Tibial artery (tissue), 4 donors: ENCODE results near the gene INTS2.
"Not testable (repeated sequence)": the region's sequence is repeated elsewhere in the genome, so short reads cannot be mapped to it uniquely, and the experiment has no call there.

Source experiments
- DNase-seq, 2 donors: peaks; one replicate each; pipeline ENCODE4 v3.0.0-alpha.2; 2019
- H3K27ac ChIP-seq, 2 donors: fragments of 200-600 bp; sonication (generic) in 1 of 2; 1 replicate in 1 of 2; 2 replicates in 1 of 2; pipeline ENCODE4 v1.5.1; 2018 to 2019; ENCODE audit warnings: mild to moderate bottlenecking in 1 of 2
- H3K27me3 ChIP-seq, 2 donors: fragments of 200-600 bp; sonication (generic) in 1 of 2; one replicate each; pipeline versions ENCODE4 v1.5.1 to v1.6.0; 2016 to 2019
- H3K36me3 ChIP-seq, 3 donors: fragments of 200-600 bp; sonication (generic) in 2 of 3; one replicate each; pipeline ENCODE4 v1.5.1; 2016 to 2019; ENCODE audit warnings: mild to moderate bottlenecking in 2 of 3
- H3K4me1 ChIP-seq, 4 donors: fragments of 200-600 bp; sonication (generic) in 2 of 4; 1 replicate in 3 of 4; 2 replicates in 1 of 4; pipeline ENCODE4 v1.5.1; 2016 to 2019
- H3K4me3 ChIP-seq, 2 donors: fragments of 200-600 bp; sonication (generic) in 1 of 2; 1 replicate in 1 of 2; 2 replicates in 1 of 2; pipeline ENCODE4 v1.5.1; 2018 to 2019; ENCODE audit warnings: mild to moderate bottlenecking in 2 of 2
- H3K9me3 ChIP-seq, 3 donors: fragments of 200-600 bp; sonication (generic) in 1 of 3; one replicate each; pipeline ENCODE4 v1.5.1; 2016 to 2019
- intact Hi-C: fragments of 100-400 bp; cut with DNase I; formaldehyde crosslinking; loops from one replicate; pipeline ENCODE4 v1.15.0; 2023; ENCODE audit warnings: low total_unique reads
- TF ChIP-seq, protein P1 (sequence below), 2 experiments: fragments of 200-600 bp in 1 of 2; fragments of 450-650 bp in 1 of 2; IDR thresholded peaks; one replicate each; pipeline ENCODE4 v1.5.1; 2017 to 2019; ENCODE audit warnings: antibody characterized with exemption in 2 of 2, mild to moderate bottlenecking in 1 of 2, moderate library complexity in 1 of 2

Gene INTS2

GRCh38 chr17:61833536-61834193 lies 94.1 kb downstream of the INTS2 start:
- no peaks in the 10 kb centered on the region for H3K36me3 ChIP-seq
- H3K27me3 ChIP-seq: no peaks in the 10 kb centered on the region
- TF ChIP-seq, protein P1, sequence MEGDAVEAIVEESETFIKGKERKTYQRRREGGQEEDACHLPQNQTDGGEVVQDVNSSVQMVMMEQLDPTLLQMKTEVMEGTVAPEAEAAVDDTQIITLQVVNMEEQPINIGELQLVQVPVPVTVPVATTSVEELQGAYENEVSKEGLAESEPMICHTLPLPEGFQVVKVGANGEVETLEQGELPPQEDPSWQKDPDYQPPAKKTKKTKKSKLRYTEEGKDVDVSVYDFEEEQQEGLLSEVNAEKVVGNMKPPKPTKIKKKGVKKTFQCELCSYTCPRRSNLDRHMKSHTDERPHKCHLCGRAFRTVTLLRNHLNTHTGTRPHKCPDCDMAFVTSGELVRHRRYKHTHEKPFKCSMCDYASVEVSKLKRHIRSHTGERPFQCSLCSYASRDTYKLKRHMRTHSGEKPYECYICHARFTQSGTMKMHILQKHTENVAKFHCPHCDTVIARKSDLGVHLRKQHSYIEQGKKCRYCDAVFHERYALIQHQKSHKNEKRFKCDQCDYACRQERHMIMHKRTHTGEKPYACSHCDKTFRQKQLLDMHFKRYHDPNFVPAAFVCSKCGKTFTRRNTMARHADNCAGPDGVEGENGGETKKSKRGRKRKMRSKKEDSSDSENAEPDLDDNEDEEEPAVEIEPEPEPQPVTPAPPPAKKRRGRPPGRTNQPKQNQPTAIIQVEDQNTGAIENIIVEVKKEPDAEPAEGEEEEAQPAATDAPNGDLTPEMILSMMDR (IDR thresholded peaks at IDR 0.05): no peak
- no peak overlapping the region for H3K4me3 ChIP-seq
- H3K9me3 ChIP-seq: no peaks in the 10 kb centered on the region
- DNase-seq: no peak
- no peaks in the 10 kb centered on the region for H3K4me1 ChIP-seq
- no peak overlapping the region for H3K27ac ChIP-seq
- intact Hi-C loops: loop anchor here (10.0 kb wide), 1 partner anchor 419 kb away; no protein-coding TSS in a partner anchor

DNA sequence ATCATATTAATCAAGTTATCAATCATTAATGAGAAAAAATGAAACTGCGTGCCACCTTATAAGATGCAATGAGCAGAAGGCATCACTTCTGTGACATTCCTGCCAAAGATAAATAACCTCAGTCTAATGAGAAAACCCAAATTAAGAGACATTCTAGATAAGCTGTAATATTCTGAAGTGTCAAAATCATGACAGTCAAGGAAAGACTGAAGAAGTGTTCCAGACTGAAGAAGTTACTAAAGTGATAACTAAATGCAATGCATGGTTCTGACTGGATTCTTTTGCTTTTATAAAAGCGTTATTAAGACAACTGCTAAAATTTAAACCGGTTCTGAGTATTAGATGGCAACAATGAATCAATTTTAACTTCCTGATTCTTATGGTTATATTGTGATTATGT lies 95.3 kb downstream of the INTS2 start:
- TF ChIP-seq, protein P1 (IDR thresholded peaks at IDR 0.05): no peak
- no peaks in the 10 kb centered on the region for H3K27me3 ChIP-seq
- no peak overlapping the region for H3K27ac ChIP-seq
- H3K4me3 ChIP-seq: no peak overlapping the region
- no peaks in the 10 kb centered on the region for H3K36me3 ChIP-seq
- intact Hi-C loops: loop anchor here (10.0 kb wide), 1 partner anchor 418 kb away; no protein-coding TSS in a partner anchor
- H3K9me3 ChIP-seq: no peaks in the 10 kb centered on the region
- DNase-seq: no peak
- no peaks in the 10 kb centered on the region for H3K4me1 ChIP-seq

DNA sequence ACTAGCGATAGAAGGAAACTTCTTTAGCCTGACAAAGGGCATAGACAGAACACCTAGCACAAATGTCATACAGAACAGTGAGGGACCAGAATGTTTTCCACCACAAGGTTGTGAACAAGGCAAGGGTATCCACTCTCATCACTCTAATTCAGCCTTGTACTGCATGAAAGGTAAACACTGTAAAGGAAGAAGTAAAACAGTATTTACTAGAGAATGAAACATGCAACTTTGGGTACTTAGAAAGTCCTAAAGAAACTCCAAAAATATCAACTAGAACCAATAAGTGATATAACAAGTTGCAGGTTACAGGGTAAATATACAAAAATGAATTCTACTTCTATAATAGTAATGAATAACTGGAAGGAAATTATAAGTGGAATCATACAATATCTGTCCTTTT lies 96.7 kb downstream of the INTS2 start:
- no peaks in the 10 kb centered on the region for H3K4me1 ChIP-seq
- no peaks in the 10 kb centered on the region for H3K36me3 ChIP-seq
- DNase-seq: no peak
- intact Hi-C loops: loop anchor here (10.0 kb wide), 1 partner anchor 416 kb away; no protein-coding TSS in a partner anchor
- TF ChIP-seq, protein P1 (IDR thresholded peaks at IDR 0.05): no peak
- H3K9me3 ChIP-seq: no peaks in the 10 kb centered on the region
- no peaks in the 10 kb centered on the region for H3K27me3 ChIP-seq
- no peak overlapping the region for H3K4me3 ChIP-seq
- H3K27ac ChIP-seq: no peak overlapping the region

- Histone ChIP-seq H3K4me1 (no peaks in the 10 kb centered on the region), H3K27me3 (no peaks in the 10 kb centered on the region)
- intact Hi-C loops: no loop called here
Measured at GRCh38 chr17:61828694-61829093, 99.1 kb downstream of the INTS2 start.

DNA sequence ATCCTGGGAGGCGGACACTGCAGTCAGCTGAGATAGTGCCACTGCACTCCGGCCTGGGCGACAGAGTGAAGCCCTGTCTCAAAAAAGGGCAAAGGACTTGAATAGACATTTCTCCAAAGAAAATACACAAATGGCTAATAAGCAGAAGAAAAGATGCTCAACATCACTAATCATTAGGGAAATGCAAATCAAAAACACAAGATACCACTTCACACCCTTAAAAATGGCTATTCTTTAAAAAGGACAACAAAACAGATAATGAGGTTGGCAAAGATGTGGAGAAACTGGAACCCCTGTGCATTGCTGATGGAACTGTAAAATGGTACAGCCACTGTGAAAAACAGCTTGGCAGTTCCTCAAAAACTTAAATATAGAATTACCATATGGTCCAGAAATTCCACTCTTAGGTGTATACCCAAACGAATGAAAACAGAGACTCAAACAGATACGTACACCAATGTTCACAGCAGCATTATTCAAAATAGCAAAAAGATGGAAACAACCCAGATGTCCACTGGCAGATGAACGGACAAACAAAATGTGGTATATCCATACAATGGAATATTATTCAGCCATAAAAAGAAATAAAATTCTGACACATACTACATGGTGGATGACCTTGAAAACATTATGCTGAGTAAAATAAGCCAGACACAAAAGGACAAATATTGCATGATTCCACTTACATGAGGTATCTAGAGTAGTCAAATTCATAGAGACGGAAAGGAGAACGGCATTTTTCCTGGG lies 100.0 kb downstream of the INTS2 start:
- H3K9me3 ChIP-seq: no peaks in the 10 kb centered on the region

More at GRCh38 chr17:61828694-61829093, 99.1 kb downstream of the INTS2 start:
- TF ChIP-seq, protein P1 (IDR thresholded peaks at IDR 0.05): no peak
- H3K27ac ChIP-seq: no peak overlapping the region
- no peak for DNase-seq
- H3K4me3 ChIP-seq: no peak overlapping the region
- no peaks in the 10 kb centered on the region for H3K9me3 ChIP-seq
- no peaks in the 10 kb centered on the region for H3K36me3 ChIP-seq

GRCh38 chr17:61826866-61827265 lies 100.9 kb downstream of the INTS2 start:
- H3K4me3 ChIP-seq, H3K27ac ChIP-seq, H3K9me3 ChIP-seq, DNase-seq, H3K36me3 ChIP-seq, H3K4me1 ChIP-seq, intact Hi-C loops, H3K27me3 ChIP-seq: not testable (repeated sequence)

More for the DNA sequence above, 100.0 kb downstream of the INTS2 start:
- TF ChIP-seq, protein P1 (IDR thresholded peaks at IDR 0.05): no peak
- no peak overlapping the region for H3K27ac ChIP-seq
- H3K4me3 ChIP-seq: no peak overlapping the region
- H3K27me3 ChIP-seq: no peaks in the 10 kb centered on the region
- intact Hi-C loops: no loop called here
- no peak for DNase-seq
- no peaks in the 10 kb centered on the region for H3K4me1 ChIP-seq
- no peaks in the 10 kb centered on the region for H3K36me3 ChIP-seq

DNA sequence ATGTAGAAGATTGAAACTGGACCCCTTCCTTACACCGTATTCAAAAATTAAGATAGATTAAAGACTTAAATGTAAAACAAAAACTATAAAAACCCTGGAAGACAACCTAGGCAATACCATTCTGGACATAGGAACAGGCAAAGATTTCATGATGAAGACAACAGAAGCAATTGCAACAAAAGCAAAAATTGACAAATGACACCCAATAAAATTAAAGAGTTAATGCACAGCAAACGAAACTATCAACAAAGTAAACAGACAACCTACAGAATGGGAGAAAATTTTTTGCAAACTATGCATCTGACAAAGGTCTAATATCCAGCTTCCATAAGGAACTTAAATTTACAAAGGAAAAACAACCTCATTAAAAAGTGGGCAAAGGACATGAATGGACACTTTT lies 101.6 kb downstream of the INTS2 start:
- intact Hi-C loops, H3K4me3 ChIP-seq: not testable (repeated sequence)

More for the DNA sequence above, 101.6 kb downstream of the INTS2 start:
- not testable (repeated sequence) for H3K27ac ChIP-seq, DNase-seq, H3K9me3 ChIP-seq, H3K36me3 ChIP-seq, H3K4me1 ChIP-seq, H3K27me3 ChIP-seq
